GM23338 (cell line): ENCODE results near the gene CAT. TPM values are rescaled to one million over a fixed set of nuclear protein-coding genes. Genes with fewer than 3 reads are reported as not detected.

ENCODE experiments used
- ATAC-seq: fragments of 200-7000 bp; cut with Tn5 transposase; 3 replicates; pipeline ENCODE4 v1.9.1; 2020
- DNase-seq: peaks from one replicate; pipeline ENCODE4 v3.0.0-alpha.2; 2015; ENCODE audit warnings: low spot score
- H2AFZ ChIP-seq: fragments of 200-600 bp; sonication (generic); 2 replicates; pipeline ENCODE4 v1.8.0; 2016; ENCODE audit warnings: antibody characterized with exemption, mild to moderate bottlenecking, moderate library complexity
- H3F3A ChIP-seq: fragments of 200-600 bp; sonication (generic); replicated peaks from 2 replicates; pipeline ENCODE4 v1.8.0; 2017; ENCODE audit warnings: antibody characterized with exemption, mixed run types, low read depth
- H3K27ac ChIP-seq: fragments of 200-600 bp; sonication (generic); 2 replicates; pipeline ENCODE4 v1.6.1; 2016; ENCODE audit warnings: low read depth
- H3K27me3 ChIP-seq: fragments of 200-600 bp; sonication (generic); 2 replicates; pipeline ENCODE4 v1.8.0; 2016; ENCODE audit warnings: mild to moderate bottlenecking, mixed run types, moderate library complexity; ENCODE audit not compliant: insufficient read depth
- H3K36me3 ChIP-seq: fragments of 200-600 bp; sonication (generic); 2 replicates; pipeline ENCODE4 v1.8.0; 2016; ENCODE audit warnings: mild to moderate bottlenecking; ENCODE audit not compliant: insufficient read depth
- H3K4me1 ChIP-seq: fragments of 200-600 bp; sonication (generic); 2 replicates; pipeline ENCODE4 v1.8.0; 2016; ENCODE audit warnings: mild to moderate bottlenecking, moderate library complexity; ENCODE audit not compliant: insufficient read depth
- H3K4me2 ChIP-seq: fragments of 200-600 bp; sonication (generic); 2 replicates; pipeline ENCODE4 v1.7.1; 2017; ENCODE audit warnings: mixed run types
- H3K4me3 ChIP-seq: fragments of 200-600 bp; sonication (generic); 2 replicates; pipeline ENCODE4 v1.6.1; 2016; ENCODE audit warnings: mixed run types
- H3K79me2 ChIP-seq: fragments of 200-600 bp; sonication (generic); replicated peaks from 2 replicates; pipeline ENCODE4 v1.8.0; 2017; ENCODE audit warnings: mild to moderate bottlenecking; ENCODE audit not compliant: insufficient read depth
- H3K9me2 ChIP-seq: fragments of 200-600 bp; sonication (generic); 2 replicates; pipeline ENCODE4 v1.8.0; 2017; ENCODE audit not compliant: insufficient read depth
- H4K20me1 ChIP-seq: fragments of 200-600 bp; sonication (generic); replicated peaks from 2 replicates; pipeline ENCODE4 v1.8.0; 2017; ENCODE audit warnings: mild to moderate bottlenecking; ENCODE audit not compliant: insufficient read depth
- H3K27ac Mint-ChIP-seq: 2 replicates; pipeline ENCODE4 v1.8.0; 2020; ENCODE audit warnings: inconsistent platforms, mild to moderate bottlenecking, moderate library complexity, mixed read lengths
- H3K27me3 Mint-ChIP-seq: 3 replicates; pipeline ENCODE4 v1.8.0; 2022; ENCODE audit warnings: low read depth, mild to moderate bottlenecking, moderate library complexity, mixed read lengths, inconsistent platforms; ENCODE audit not compliant: insufficient read depth, poor library complexity
- H3K36me3 Mint-ChIP-seq: 3 replicates; pipeline ENCODE4 v1.8.0; 2021; ENCODE audit warnings: low read depth, mild to moderate bottlenecking, inconsistent platforms, moderate library complexity, mixed read lengths
- H3K4me1 Mint-ChIP-seq: 3 replicates; pipeline ENCODE4 v1.8.0; 2020; ENCODE audit warnings: mild to moderate bottlenecking, inconsistent platforms, mixed read lengths
- H3K4me3 Mint-ChIP-seq: 3 replicates; pipeline ENCODE4 v1.8.0; 2021; ENCODE audit warnings: moderate library complexity, mild to moderate bottlenecking, inconsistent platforms, mixed read lengths
- H3K9me3 Mint-ChIP-seq: 3 replicates; pipeline ENCODE4 v1.8.0; 2020; ENCODE audit warnings: moderate library complexity, mild to moderate bottlenecking, inconsistent platforms, mixed read lengths
- CTCF ChIP-seq, 2 experiments: fragments of 200-600 bp in 1 of 2; sonication (generic) in 1 of 2; conservative IDR thresholded peaks; 2 replicates each; pipeline versions ENCODE4 v1.5.1 to v1.6.1; 2016 to 2017; ENCODE audit warnings: antibody characterized with exemption in 2 of 2, low read depth in 2 of 2, mild to moderate bottlenecking in 2 of 2, moderate library complexity in 1 of 2
- EZH2 ChIP-seq: fragments of 200-600 bp; sonication (generic); IDR thresholded peaks from one replicate; pipeline ENCODE4 v1.8.0; 2017; ENCODE audit warnings: antibody characterized with exemption, mild to moderate bottlenecking, low read depth; ENCODE audit not compliant: unreplicated experiment
- EZH2phosphoT487 ChIP-seq: fragments of 200-600 bp; sonication (generic); IDR thresholded peaks from one replicate; pipeline ENCODE4 v1.8.1; 2018; ENCODE audit warnings: antibody characterized with exemption; ENCODE audit not compliant: unreplicated experiment
- NANOG ChIP-seq: IDR thresholded peaks from 2 replicates; pipeline ENCODE4 v1.6.1; 2016; ENCODE audit warnings: antibody characterized with exemption, borderline replicate concordance
- POLR2AphosphoS5 ChIP-seq: IDR thresholded peaks from 2 replicates; pipeline ENCODE4 v1.6.1; 2016; ENCODE audit warnings: antibody characterized with exemption, low read depth
- REST ChIP-seq: IDR thresholded peaks from one replicate; pipeline ENCODE4 v1.6.1; 2018; ENCODE audit warnings: antibody characterized with exemption; ENCODE audit not compliant: unreplicated experiment
- STAT1 ChIP-seq: IDR thresholded peaks from one replicate; pipeline ENCODE4 v1.6.1; 2016; ENCODE audit warnings: antibody characterized with exemption; ENCODE audit not compliant: unreplicated experiment
- ZNF114 ChIP-seq: fragments of 250-450 bp; sonication (Bioruptor Pico); IDR thresholded peaks from 2 replicates; pipeline ENCODE4 v1.5.0; 2020; ENCODE audit warnings: mild to moderate bottlenecking, moderate library complexity
- ZNF331 ChIP-seq: fragments of 250-450 bp; sonication (Bioruptor Pico); IDR thresholded peaks from 2 replicates; pipeline ENCODE4 v1.5.0; 2020; ENCODE audit warnings: low read depth, mild to moderate bottlenecking, moderate library complexity
- ZNF462 ChIP-seq: fragments of 250-450 bp; sonication (Bioruptor Pico); IDR thresholded peaks from 2 replicates; pipeline ENCODE4 v1.5.0; 2020; ENCODE audit warnings: mild to moderate bottlenecking, moderate library complexity
- polyA plus RNA-seq: library from polyadenylated mRNA; unstranded; fragments of >200 nt; fragmentation: Nextera tagmentation; extraction: Ambion mirVana; gene quantifications from 2 replicates; pipeline ENCODE4 v1.2.1, GENCODE V29; 2016
- total RNA-seq: library from RNA; depleted of rRNA; stranded (reverse); fragments of >200 nt; shearing (Covaris generic); gene quantifications from 2 replicates; pipeline ENCODE4 v1.2.3, GENCODE V29; 2014

CAT gene
- total and polyA plus RNA-seq, 2 experiments from 2014 or later, result 15.9 to 24.0 TPM

GRCh38 chr11:34411791-34412190, 26.9 kb upstream of the CAT start:
- no peaks in the 10 kb centered on the region for H3K27me3 Mint-ChIP-seq
- no peaks in the 10 kb centered on the region for H3K4me1 ChIP-seq
- H2AFZ ChIP-seq, result no peak overlapping the region
- H3K27ac ChIP-seq, result no peak overlapping the region
- H3K79me2 ChIP-seq, result no peaks in the 10 kb centered on the region
- 0 out of 2 replicates have a peak, but pooled peaks cover 3% of the 10 kb centered on the region for H3K9me2 ChIP-seq
- H3K4me2 ChIP-seq, result no peak overlapping the region
- H3K36me3 ChIP-seq, result peaks cover 5% of the 10 kb centered on the region; the same call in 1 of the 2 replicates
- H3K4me3 ChIP-seq, result no peak overlapping the region
- no peak for TF ChIP-seq ZNF114
- no peak for TF ChIP-seq STAT1
- TF ChIP-seq EZH2phosphoT487, result no peak
- no peak for TF ChIP-seq EZH2
- no peak for TF ChIP-seq NANOG
- TF ChIP-seq ZNF331 (CRISPR knock-in tag), result no peak
- TF ChIP-seq REST, result no peak
- TF ChIP-seq POLR2AphosphoS5, result no peak
- TF ChIP-seq ZNF462 (CRISPR knock-in tag), result no peak
- TF ChIP-seq CTCF (conservative IDR thresholded peaks at IDR 0.05; ENCODE audit: low read depth in 2 of 2), result no peak
- H3K4me1 Mint-ChIP-seq, result no peaks in the 10 kb centered on the region
- H3K4me3 Mint-ChIP-seq, result no peak overlapping the region
- peaks cover 10% of the 10 kb centered on the region; the same call in 2 of the 3 replicates for H3K9me3 Mint-ChIP-seq
- DNase-seq (no peak), ATAC-seq (no peak)
- H3K27ac Mint-ChIP-seq, result no peak overlapping the region
- no peaks in the 10 kb centered on the region for H3K27me3 ChIP-seq
- no peaks in the 10 kb centered on the region for H3F3A ChIP-seq
- no peaks in the 10 kb centered on the region for H4K20me1 ChIP-seq
- H3K36me3 Mint-ChIP-seq, result no peaks in the 10 kb centered on the region
